H1 (cell line): ENCODE results near the gene ATP2B3.

Source experiments
- CTCF ChIP-seq, 3 experiments: IDR thresholded peaks; 1 replicate in 2 of 3; 2 replicates in 1 of 3; pipeline versions ENCODE4 v1.5.1 to v1.6.1; 2011; ENCODE audit warnings: low read length in 3 of 3, mild to moderate bottlenecking in 3 of 3, inconsistent platforms in 2 of 3, low read depth in 1 of 3, moderate library complexity in 1 of 3; ENCODE audit not compliant: insufficient read depth in 1 of 3; ENCODE audit errors: control extremely low read depth in 1 of 3
- HDAC6 ChIP-seq: IDR thresholded peaks from one replicate; pipeline ENCODE4 v1.7.1; 2012; ENCODE audit warnings: low read depth, mild to moderate bottlenecking, inconsistent platforms, low read length, moderate library complexity

GRCh38 chrX:153516073-153516472 is 1.4 kb upstream of the ATP2B3 start:
- no peak for TF ChIP-seq HDAC6
- no peak for TF ChIP-seq CTCF (IDR thresholded peaks at IDR 0.05; ENCODE audit: control extremely low read depth in 1 of 3, insufficient read depth in 1 of 3, low read depth in 1 of 3, low read length in 3 of 3)
